Breast epithelium (tissue), 4 donors: ENCODE data around the gene TPCN2. TPM values are rescaled to one million over a fixed set of nuclear protein-coding genes. Genes with fewer than 3 reads are reported as not detected.

ENCODE experiments used
- DNase-seq, 2 donors: peaks; one replicate each; pipeline ENCODE4 v3.0.0-alpha.2; 2019; ENCODE audit warnings: low spot score in 2 of 2
- H3K27ac ChIP-seq, 2 donors: fragments of 200-600 bp; sonication (generic) in 1 of 2; one replicate each; pipeline ENCODE4 v1.5.1; 2016 to 2019; ENCODE audit warnings: mild to moderate bottlenecking in 1 of 2
- H3K27me3 ChIP-seq, 2 donors: fragments of 200-600 bp; sonication (generic) in 1 of 2; one replicate each; pipeline versions ENCODE4 v1.5.1 to v1.6.0; 2017 to 2019; ENCODE audit warnings: control low read depth in 1 of 2, mild to moderate bottlenecking in 1 of 2
- H3K36me3 ChIP-seq: fragments of 200-600 bp; one replicate; pipeline ENCODE4 v1.5.1; 2019
- H3K4me1 ChIP-seq, 2 donors: fragments of 200-600 bp; sonication (generic); one replicate each; pipeline ENCODE4 v1.5.1; 2016 to 2019; ENCODE audit warnings: control low read depth in 1 of 2
- H3K4me3 ChIP-seq, 3 donors: fragments of 200-600 bp; sonication (generic); 1 replicate in 2 of 3; 2 replicates in 1 of 3; pipeline ENCODE4 v1.5.1; 2016 to 2019; ENCODE audit warnings: mild to moderate bottlenecking in 3 of 3, moderate library complexity in 2 of 3
- H3K9me3 ChIP-seq, 2 donors: fragments of 200-600 bp; sonication (generic) in 1 of 2; one replicate each; pipeline ENCODE4 v1.5.1; 2016 to 2019; ENCODE audit warnings: control low read depth in 1 of 2
- POLR2A ChIP-seq: fragments of 450-650 bp; IDR thresholded peaks from one replicate; pipeline ENCODE4 v1.6.1; 2016; ENCODE audit warnings: antibody characterized with exemption, mild to moderate bottlenecking, moderate library complexity
- POLR2AphosphoS5 ChIP-seq, 3 donors: sonication (generic); formaldehyde crosslinking; IDR thresholded peaks; one replicate each; pipeline ENCODE4 v1.6.1; 2017; ENCODE audit warnings: antibody characterized with exemption in 3 of 3
- intact Hi-C: fragments of 100-400 bp; cut with DNase I; formaldehyde crosslinking; loops from one replicate; pipeline ENCODE4 v1.15.1; 2023; ENCODE audit warnings: low total_unique reads
- total RNA-seq, 3 donors: library from RNA; depleted of rRNA; stranded (reverse); fragments of >200 nt; gene quantifications; one replicate each; pipeline ENCODE4 v1.1.0, GENCODE V29; 2016
- TF ChIP-seq, protein P1 (sequence below), 3 donors: fragments of 450-650 bp; IDR thresholded peaks; one replicate each; pipeline ENCODE4 v1.5.1; 2016 to 2017; ENCODE audit warnings: antibody characterized with exemption in 3 of 3, mild to moderate bottlenecking in 3 of 3, moderate library complexity in 3 of 3

The TPCN2 gene
- total RNA-seq, 3 donors from 2014 or later: 13.0 to 18.0 (median 13.8) TPM

DNA sequence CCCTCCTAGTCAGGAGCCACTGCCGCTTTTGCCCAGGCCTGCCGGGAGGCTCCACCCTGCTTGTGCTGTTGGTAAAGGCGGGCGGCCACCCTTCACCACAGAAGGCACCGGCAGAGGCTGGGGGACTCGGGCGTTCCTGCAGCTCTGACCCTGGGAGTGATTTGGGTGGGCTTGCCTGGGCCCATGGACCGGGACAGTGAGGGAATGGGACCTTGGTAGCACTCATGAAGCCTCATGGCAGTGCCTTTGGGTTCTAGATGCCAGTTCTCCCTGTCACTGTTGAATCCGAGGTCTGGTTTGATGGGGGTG lies 4.4 kb downstream of the TPCN2 start:
- TF ChIP-seq POLR2AphosphoS5 (IDR thresholded peaks at IDR 0.05) (no peak), POLR2A (no peak)
- TF ChIP-seq, protein P1, sequence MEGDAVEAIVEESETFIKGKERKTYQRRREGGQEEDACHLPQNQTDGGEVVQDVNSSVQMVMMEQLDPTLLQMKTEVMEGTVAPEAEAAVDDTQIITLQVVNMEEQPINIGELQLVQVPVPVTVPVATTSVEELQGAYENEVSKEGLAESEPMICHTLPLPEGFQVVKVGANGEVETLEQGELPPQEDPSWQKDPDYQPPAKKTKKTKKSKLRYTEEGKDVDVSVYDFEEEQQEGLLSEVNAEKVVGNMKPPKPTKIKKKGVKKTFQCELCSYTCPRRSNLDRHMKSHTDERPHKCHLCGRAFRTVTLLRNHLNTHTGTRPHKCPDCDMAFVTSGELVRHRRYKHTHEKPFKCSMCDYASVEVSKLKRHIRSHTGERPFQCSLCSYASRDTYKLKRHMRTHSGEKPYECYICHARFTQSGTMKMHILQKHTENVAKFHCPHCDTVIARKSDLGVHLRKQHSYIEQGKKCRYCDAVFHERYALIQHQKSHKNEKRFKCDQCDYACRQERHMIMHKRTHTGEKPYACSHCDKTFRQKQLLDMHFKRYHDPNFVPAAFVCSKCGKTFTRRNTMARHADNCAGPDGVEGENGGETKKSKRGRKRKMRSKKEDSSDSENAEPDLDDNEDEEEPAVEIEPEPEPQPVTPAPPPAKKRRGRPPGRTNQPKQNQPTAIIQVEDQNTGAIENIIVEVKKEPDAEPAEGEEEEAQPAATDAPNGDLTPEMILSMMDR (IDR thresholded peaks at IDR 0.05): no peak
- Histone ChIP-seq H3K9me3 (no peaks in the 10 kb centered on the region), H3K4me1 (peaks cover 0 to 7% of the 10 kb centered on the region in 2 donors), H3K4me3 (no peak overlapping the region), H3K36me3 (no peaks in the 10 kb centered on the region), H3K27ac (no peak overlapping the region), H3K27me3 (no peaks in the 10 kb centered on the region)
- no peak for DNase-seq
- intact Hi-C loops: no loop called here

DNA sequence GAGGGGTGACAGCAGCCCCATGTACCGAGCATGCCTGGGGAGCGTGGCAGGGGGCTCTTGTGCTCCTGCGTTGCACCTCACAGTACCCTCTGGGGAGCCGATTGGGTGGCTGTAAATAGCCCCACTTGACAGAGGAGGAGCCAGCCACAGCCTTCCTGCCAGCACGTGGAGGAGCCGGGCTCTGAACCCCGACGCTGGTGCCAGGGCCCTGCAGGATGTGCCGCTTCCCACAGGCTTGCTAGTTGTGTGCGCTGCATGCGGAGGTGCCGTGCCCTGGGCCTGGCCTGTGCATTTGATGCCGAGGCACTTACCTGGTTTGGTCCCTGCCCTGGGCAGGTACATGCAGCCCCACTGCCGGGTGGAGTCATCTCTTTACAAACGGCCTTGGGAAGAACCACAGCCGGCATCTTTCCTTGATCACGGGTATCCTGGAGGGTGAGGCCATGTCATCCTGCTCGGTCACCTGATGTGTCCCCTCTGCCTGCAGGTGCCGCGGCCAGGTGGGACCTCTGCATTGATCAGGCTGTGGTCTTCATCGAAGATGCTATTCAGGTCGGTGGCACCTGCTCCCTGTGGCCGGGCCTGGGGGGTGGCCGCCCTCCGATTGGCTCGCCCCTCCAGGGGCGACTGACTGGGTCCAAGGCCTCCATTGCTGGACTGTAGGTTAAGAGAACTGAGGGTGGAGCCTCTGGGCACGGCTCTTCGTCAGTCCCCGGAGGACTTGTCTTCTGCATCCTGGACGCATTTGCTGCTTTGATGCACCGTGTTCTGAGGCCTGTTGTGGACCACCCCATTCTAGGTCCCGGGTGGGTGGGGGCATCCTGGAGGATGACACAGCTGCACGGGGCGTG lies 5.0 kb downstream of the TPCN2 start:
- TF ChIP-seq POLR2A: no peak
- TF ChIP-seq POLR2AphosphoS5 (IDR thresholded peaks at IDR 0.05): no peak
- TF ChIP-seq, protein P1 (IDR thresholded peaks at IDR 0.05): no peak
- no peak overlapping the region for H3K27ac ChIP-seq
- DNase-seq: no peak
- no peak overlapping the region for H3K4me3 ChIP-seq
- no peaks in the 10 kb centered on the region for H3K9me3 ChIP-seq
- intact Hi-C loops: no loop called here
- H3K36me3 ChIP-seq: no peaks in the 10 kb centered on the region
- H3K27me3 ChIP-seq: no peaks in the 10 kb centered on the region
- H3K4me1 ChIP-seq: peaks cover 0 to 7% of the 10 kb centered on the region in 2 donors

DNA sequence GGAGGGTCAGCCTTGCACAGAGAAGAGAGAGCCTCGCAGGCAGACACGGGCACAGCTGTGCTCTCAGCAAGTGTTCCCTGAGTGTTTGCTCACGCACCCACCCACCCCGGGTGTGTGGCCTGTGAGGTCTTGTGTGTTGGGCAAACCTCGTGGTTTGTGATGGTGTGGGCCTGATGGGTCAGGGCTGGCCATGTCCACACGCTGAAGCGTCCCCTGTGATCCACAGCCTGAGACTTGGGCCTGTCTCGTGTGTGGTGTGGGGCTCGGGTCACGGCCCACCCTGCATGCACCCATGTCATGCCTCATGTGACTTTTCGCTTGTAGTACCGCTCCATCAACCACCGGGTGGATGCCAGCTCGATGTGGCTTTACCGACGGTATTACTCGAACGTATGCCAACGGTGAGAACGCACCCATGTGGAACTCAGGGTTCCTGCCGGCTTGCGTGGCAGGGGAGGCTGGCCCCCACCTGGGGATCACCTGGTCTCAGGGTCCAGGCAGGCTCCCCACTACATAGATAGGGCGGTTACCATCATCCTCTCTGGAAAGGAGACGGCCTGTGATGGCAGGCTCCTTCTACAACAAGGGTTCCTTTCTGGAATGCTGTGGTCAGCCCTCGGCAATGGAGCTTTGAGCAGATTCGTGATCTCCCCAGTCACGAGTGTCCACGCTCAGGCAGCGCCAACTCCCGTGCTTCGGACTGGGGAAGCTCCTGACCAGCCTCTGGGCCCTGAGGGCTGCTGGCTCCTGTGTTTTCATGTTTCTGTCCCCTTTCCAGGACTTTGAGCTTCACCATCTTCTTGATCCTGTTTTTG lies 5.9 kb downstream of the TPCN2 start:
- H3K36me3 ChIP-seq: no peaks in the 10 kb centered on the region
- intact Hi-C loops: no loop called here
- H3K4me1 ChIP-seq: peaks cover 0 to 5% of the 10 kb centered on the region in 2 donors
- no peak overlapping the region for H3K27ac ChIP-seq
- H3K4me3 ChIP-seq: no peak overlapping the region
- H3K27me3 ChIP-seq: no peaks in the 10 kb centered on the region
- no peaks in the 10 kb centered on the region for H3K9me3 ChIP-seq
- no peak for TF ChIP-seq POLR2A
- no peak for TF ChIP-seq POLR2AphosphoS5 (IDR thresholded peaks at IDR 0.05)
- TF ChIP-seq, protein P1 (IDR thresholded peaks at IDR 0.05): no peak
- no peak for DNase-seq

DNA sequence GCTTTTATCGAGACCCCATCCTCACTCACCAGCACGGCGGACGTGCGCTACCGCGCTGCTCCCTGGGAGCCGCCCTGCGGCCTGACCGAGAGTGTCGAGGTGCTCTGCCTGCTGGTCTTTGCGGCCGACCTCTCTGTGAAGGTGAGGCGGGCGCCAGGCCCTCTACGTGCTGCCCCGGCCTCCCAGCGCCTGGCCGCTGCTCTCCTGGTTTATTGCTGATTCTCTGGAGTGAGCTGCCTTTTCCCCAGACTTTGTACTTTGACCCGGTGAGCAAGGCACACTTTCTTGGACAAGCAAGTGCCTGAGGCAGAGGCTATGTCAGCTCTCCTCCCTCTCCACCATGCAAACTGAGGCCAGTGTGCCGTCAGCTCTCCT lies 6.5 kb downstream of the TPCN2 start:
- no peak for DNase-seq
- no peaks in the 10 kb centered on the region for H3K9me3 ChIP-seq
- no peaks in the 10 kb centered on the region for H3K27me3 ChIP-seq
- TF ChIP-seq POLR2A (no peak), POLR2AphosphoS5 (IDR thresholded peaks at IDR 0.05) (no peak)
- TF ChIP-seq, protein P1 (IDR thresholded peaks at IDR 0.05): no peak
- H3K4me1 ChIP-seq: peaks cover 0 to 3% of the 10 kb centered on the region in 2 donors
- H3K27ac ChIP-seq: no peak overlapping the region
- no peaks in the 10 kb centered on the region for H3K36me3 ChIP-seq
- intact Hi-C loops: no loop called here
- H3K4me3 ChIP-seq: no peak overlapping the region
